Skeletal muscle satellite cell (primary cell): ENCODE results near the gene TENM4.
A peak's percentile ranks its signal among the peaks of the same experiment; 100 is the strongest.

ENCODE experiments used
- H3K27me3 ChIP-seq: 2 replicates; pipeline ENCODE4 v1.7.0; 2013; ENCODE audit warnings: low read length; ENCODE audit not compliant: control insufficient read depth, insufficient read depth
- H3K36me3 ChIP-seq: 2 replicates; pipeline ENCODE4 v1.7.0; 2013; ENCODE audit warnings: mild to moderate bottlenecking, control low read depth, low read length; ENCODE audit not compliant: insufficient read depth
- H3K4me1 ChIP-seq: 2 replicates; pipeline ENCODE4 v1.7.0; 2013; ENCODE audit warnings: low read length; ENCODE audit not compliant: control insufficient read depth, insufficient read depth
- H3K4me2 ChIP-seq: 2 replicates; pipeline ENCODE4 v1.7.0; 2013; ENCODE audit warnings: mild to moderate bottlenecking, low read length
- H3K4me3 ChIP-seq: 2 replicates; pipeline ENCODE4 v1.7.0; 2013; ENCODE audit warnings: low read length
- H3K9ac ChIP-seq: 2 replicates; pipeline ENCODE4 v1.7.0; 2013; ENCODE audit warnings: mild to moderate bottlenecking, low read depth, low read length, moderate library complexity
- H3K9me3 ChIP-seq: replicated peaks from 2 replicates; pipeline ENCODE4 v1.7.0; 2013; ENCODE audit warnings: mild to moderate bottlenecking, control low read depth, low read length

Gene TENM4

GRCh38 chr11:78876676-78877075 lies 564.2 kb downstream of the TENM4 start:
- Histone ChIP-seq H3K36me3 (no peaks in the 10 kb centered on the region), H3K9ac (no peak overlapping the region), H3K9me3 (no peaks in the 10 kb centered on the region), H3K4me1 (no peaks in the 10 kb centered on the region), H3K4me3 (no peak overlapping the region), H3K27me3 (no peaks in the 10 kb centered on the region), H3K4me2 (no peak overlapping the region)

- H3K9me3 ChIP-seq, result no peaks in the 10 kb centered on the region
- no peak overlapping the region for H3K4me2 ChIP-seq
- no peaks in the 10 kb centered on the region for H3K4me1 ChIP-seq
- H3K9ac ChIP-seq, result no peak overlapping the region
- no peaks in the 10 kb centered on the region for H3K27me3 ChIP-seq
- no peak overlapping the region for H3K4me3 ChIP-seq
- no peaks in the 10 kb centered on the region for H3K36me3 ChIP-seq
Measured at GRCh38 chr11:78870655-78871054, 570.2 kb downstream of the TENM4 start.

- Histone ChIP-seq H3K36me3 (no peaks in the 10 kb centered on the region), H3K4me1 (no peaks in the 10 kb centered on the region), H3K9ac (no peak overlapping the region), H3K9me3 (no peaks in the 10 kb centered on the region), H3K27me3 (no peaks in the 10 kb centered on the region), H3K4me2 (no peak overlapping the region), H3K4me3 (no peak overlapping the region)
Measured at GRCh38 chr11:78869293-78869692, 571.5 kb downstream of the TENM4 start.

GRCh38 chr11:78868563-78868962 lies 572.3 kb downstream of the TENM4 start:
- Histone ChIP-seq H3K4me2 (no peak overlapping the region), H3K9ac (no peak overlapping the region)

GRCh38 chr11:78860720-78861422 lies 580.0 kb downstream of the TENM4 start:
- H3K9ac ChIP-seq, result no peak overlapping the region
- no peaks in the 10 kb centered on the region for H3K4me1 ChIP-seq
- no peaks in the 10 kb centered on the region for H3K9me3 ChIP-seq
- H3K4me2 ChIP-seq, result no peak overlapping the region
- H3K36me3 ChIP-seq, result no peaks in the 10 kb centered on the region
- H3K4me3 ChIP-seq, result no peak overlapping the region
- no peaks in the 10 kb centered on the region for H3K27me3 ChIP-seq

More at GRCh38 chr11:78868563-78868962, 572.3 kb downstream of the TENM4 start:
- Histone ChIP-seq H3K4me1 (no peaks in the 10 kb centered on the region), H3K9me3 (no peaks in the 10 kb centered on the region), H3K4me3 (no peak overlapping the region), H3K36me3 (no peaks in the 10 kb centered on the region), H3K27me3 (no peaks in the 10 kb centered on the region)

GRCh38 chr11:78857688-78858087 lies 583.1 kb downstream of the TENM4 start:
- no peaks in the 10 kb centered on the region for H3K9me3 ChIP-seq
- H3K27me3 ChIP-seq, result no peaks in the 10 kb centered on the region
- H3K4me1 ChIP-seq, result no peaks in the 10 kb centered on the region
- no peaks in the 10 kb centered on the region for H3K36me3 ChIP-seq
- no peak overlapping the region for H3K4me3 ChIP-seq
- no peak overlapping the region for H3K4me2 ChIP-seq
- H3K9ac ChIP-seq, result no peak overlapping the region

- Histone ChIP-seq H3K4me3 (no peak overlapping the region), H3K27me3 (no peaks in the 10 kb centered on the region), H3K4me1 (peaks cover 6% of the 10 kb centered on the region), H3K36me3 (no peaks in the 10 kb centered on the region), H3K4me2 (no peak overlapping the region), H3K9me3 (no peaks in the 10 kb centered on the region), H3K9ac (no peak overlapping the region)
Measured at GRCh38 chr11:78856211-78856610, 584.6 kb downstream of the TENM4 start.

GRCh38 chr11:78855116-78855515 lies 585.7 kb downstream of the TENM4 start:
- no peaks in the 10 kb centered on the region for H3K27me3 ChIP-seq
- H3K36me3 ChIP-seq, result no peaks in the 10 kb centered on the region
- H3K4me2 ChIP-seq, result no peak overlapping the region
- H3K9ac ChIP-seq, result no peak overlapping the region
- H3K9me3 ChIP-seq, result no peaks in the 10 kb centered on the region
- H3K4me3 ChIP-seq, result no peak overlapping the region
- peaks cover 6% of the 10 kb centered on the region for H3K4me1 ChIP-seq

GRCh38 chr11:78853521-78853920 lies 587.3 kb downstream of the TENM4 start:
- Histone ChIP-seq H3K4me2 (no peak overlapping the region), H3K36me3 (no peaks in the 10 kb centered on the region), H3K9ac (no peak overlapping the region), H3K4me1 (peaks cover 6% of the 10 kb centered on the region), H3K9me3 (no peaks in the 10 kb centered on the region), H3K4me3 (no peak overlapping the region), H3K27me3 (no peaks in the 10 kb centered on the region)

- no peak overlapping the region for H3K9ac ChIP-seq
- H3K36me3 ChIP-seq, result no peaks in the 10 kb centered on the region
- H3K4me1 ChIP-seq, result peaks cover 6% of the 10 kb centered on the region
- peak overlapping the region; percentile 44 for H3K4me2 ChIP-seq
- no peak overlapping the region for H3K4me3 ChIP-seq
- no peaks in the 10 kb centered on the region for H3K9me3 ChIP-seq
- no peaks in the 10 kb centered on the region for H3K27me3 ChIP-seq
Measured at GRCh38 chr11:78851878-78852586, 588.8 kb downstream of the TENM4 start.

GRCh38 chr11:78850078-78850477 lies 590.8 kb downstream of the TENM4 start:
- no peak overlapping the region for H3K4me2 ChIP-seq
- peaks cover 6% of the 10 kb centered on the region for H3K4me1 ChIP-seq
- H3K27me3 ChIP-seq, result no peaks in the 10 kb centered on the region
- no peaks in the 10 kb centered on the region for H3K36me3 ChIP-seq
- no peak overlapping the region for H3K4me3 ChIP-seq
- H3K9ac ChIP-seq, result no peak overlapping the region
- H3K9me3 ChIP-seq, result no peaks in the 10 kb centered on the region

GRCh38 chr11:78846269-78846668 lies 594.6 kb downstream of the TENM4 start:
- H3K9ac ChIP-seq, result no peak overlapping the region
- no peaks in the 10 kb centered on the region for H3K36me3 ChIP-seq
- H3K27me3 ChIP-seq, result no peaks in the 10 kb centered on the region
- H3K4me1 ChIP-seq, result no peaks in the 10 kb centered on the region
- no peak overlapping the region for H3K4me2 ChIP-seq
- H3K9me3 ChIP-seq, result no peaks in the 10 kb centered on the region
- no peak overlapping the region for H3K4me3 ChIP-seq
